Measurements from ENCODE around the gene TSPEAR. TPM values are rescaled to one million over a fixed set of nuclear protein-coding genes. Genes with fewer than 3 reads are reported as not detected.
A peak's percentile ranks its signal among the peaks of the same experiment; 100 is the strongest.

Gene TSPEAR
- total RNA-seq (1 to 10 TPM in 3 of 9 donors, under 1 TPM in 4, not detected in 2; 0.07 to 2.5 (median 0.71) TPM), polyA plus RNA-seq (1 to 10 TPM in 1 of 2 donors, under 1 TPM in 1; 0.01 to 2.6 TPM)
- long read RNA-seq, donor 1, partial matches to known transcripts: 2 of 7 reads
- long read RNA-seq, donor 1, other reads (novel, unspliced or antisense): 5 of 7 reads
- long read RNA-seq, donor 2, partial matches to known transcripts: 0 of 8 reads
- long read RNA-seq, donor 2, other reads (novel, unspliced or antisense): 7 of 8 reads
- long read RNA-seq, donor 3, partial matches to known transcripts: 1 of 1 reads
- long read RNA-seq, donor 3, other reads (novel, unspliced or antisense): 0 of 1 reads

DNA sequence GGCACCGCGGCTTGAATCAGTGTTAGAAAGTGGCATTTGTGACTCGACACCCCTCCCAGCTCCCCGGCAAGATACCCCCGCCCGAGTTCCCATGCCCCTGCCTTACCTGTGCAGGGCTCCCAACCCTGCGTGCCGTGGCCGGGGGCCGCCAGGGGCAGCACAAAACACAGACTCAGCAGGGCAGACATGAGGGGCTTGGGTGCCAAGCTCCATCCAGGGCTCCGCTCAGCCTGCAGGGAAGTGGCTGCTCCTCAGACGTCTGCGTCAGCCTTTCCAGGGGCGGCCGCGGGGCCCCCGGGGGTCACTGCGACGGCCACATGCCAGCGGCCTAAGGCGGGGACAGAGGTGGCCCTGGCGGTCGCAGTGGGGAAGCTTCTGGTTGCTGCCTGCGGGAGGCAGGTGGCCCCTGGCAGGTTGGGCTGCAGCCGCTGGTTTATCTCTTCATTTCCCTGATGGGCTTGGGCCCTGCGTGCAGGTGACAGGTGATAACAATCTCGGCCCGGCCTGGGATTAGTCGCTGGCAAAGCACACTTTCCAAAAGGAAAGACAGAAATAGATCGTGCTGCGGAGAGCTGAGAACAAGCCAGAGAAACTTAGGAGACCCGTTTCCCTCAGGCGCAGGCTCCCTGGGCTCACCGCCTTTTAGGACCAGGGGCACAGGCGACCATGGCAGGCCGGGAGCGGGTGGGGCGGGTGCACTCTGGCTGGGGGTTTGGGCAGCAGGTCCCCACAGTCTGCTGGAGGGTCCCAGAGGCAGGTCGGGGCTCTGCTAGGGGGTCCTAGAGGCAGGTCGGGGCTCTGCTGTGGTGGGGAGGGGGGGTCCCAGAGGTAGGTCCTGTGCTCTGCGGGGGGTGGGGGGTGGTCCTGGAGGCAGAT, at the start of gene TSPEAR:
TSS of gene TSPEAR (minus strand) at position 246 of the 876 bp plus-strand sequence. CDS start at position 188, 58 bp downstream.
- WGBS, 4 donors: 1 to 3% (median 2%) methylated on average over 25 to 41 of the region's 41 CpGs

DNA sequence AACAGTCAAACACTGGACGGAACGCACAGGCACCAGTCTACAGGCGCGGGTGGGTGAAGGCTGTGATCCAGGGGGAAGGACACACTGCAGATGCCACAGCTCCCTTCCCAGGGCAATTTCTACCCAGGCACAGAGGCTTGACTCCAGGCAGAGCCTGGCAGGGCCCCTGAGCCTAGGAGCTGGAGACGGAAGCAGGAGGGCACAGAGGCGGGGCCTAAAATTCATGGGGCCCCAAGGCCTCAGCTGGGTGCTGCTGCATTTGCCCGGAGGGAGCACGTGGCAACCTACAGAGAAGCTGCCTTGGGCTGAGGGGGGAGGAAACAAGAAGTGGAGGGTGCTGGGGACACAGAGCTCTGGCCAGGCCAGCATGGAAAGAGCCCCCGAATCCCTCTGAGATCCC, 49.0 kb upstream of the TSPEAR start:
- Histone ChIP-seq H3K27ac (no peak overlapping the region), H3K4me1 (peaks cover 0 to 3% (median 0%) of the 10 kb centered on the region in 12 donors), H3K36me3 (no peaks in the 10 kb centered on the region), H3K4me3 (no peak overlapping the region), H3K9me3 (peaks cover 0 to 6% (median 0%) of the 10 kb centered on the region in 12 donors), H3K27me3 (no peaks in the 10 kb centered on the region)
- ATAC-seq: no peak
- WGBS, 4 donors: 85 to 91% (median 90%) methylated on average over 8 to 9 of the region's 9 CpGs
- intact Hi-C loops (cut with DNase I): no loop called here
- no peak for DNase-seq
- TF ChIP-seq, protein P1, sequence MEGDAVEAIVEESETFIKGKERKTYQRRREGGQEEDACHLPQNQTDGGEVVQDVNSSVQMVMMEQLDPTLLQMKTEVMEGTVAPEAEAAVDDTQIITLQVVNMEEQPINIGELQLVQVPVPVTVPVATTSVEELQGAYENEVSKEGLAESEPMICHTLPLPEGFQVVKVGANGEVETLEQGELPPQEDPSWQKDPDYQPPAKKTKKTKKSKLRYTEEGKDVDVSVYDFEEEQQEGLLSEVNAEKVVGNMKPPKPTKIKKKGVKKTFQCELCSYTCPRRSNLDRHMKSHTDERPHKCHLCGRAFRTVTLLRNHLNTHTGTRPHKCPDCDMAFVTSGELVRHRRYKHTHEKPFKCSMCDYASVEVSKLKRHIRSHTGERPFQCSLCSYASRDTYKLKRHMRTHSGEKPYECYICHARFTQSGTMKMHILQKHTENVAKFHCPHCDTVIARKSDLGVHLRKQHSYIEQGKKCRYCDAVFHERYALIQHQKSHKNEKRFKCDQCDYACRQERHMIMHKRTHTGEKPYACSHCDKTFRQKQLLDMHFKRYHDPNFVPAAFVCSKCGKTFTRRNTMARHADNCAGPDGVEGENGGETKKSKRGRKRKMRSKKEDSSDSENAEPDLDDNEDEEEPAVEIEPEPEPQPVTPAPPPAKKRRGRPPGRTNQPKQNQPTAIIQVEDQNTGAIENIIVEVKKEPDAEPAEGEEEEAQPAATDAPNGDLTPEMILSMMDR (IDR thresholded peaks at IDR 0.05): no peak
- TF ChIP-seq POLR2A (IDR thresholded peaks at IDR 0.05): no peak

More for the DNA sequence above, at the start of gene TSPEAR:
- Histone ChIP-seq H3K27ac (peak within 1 kb of the TSS in 2 of 12 donors; percentile 0 to 28), H3K4me1 (peaks cover 0 to 42% (median 15%) of the 10 kb centered on the region in 12 donors), H3K9me3 (no peaks in the 10 kb centered on the region), H3K4me3 (peak within 1 kb of the TSS in 4 of 12 donors; percentile 4 to 39 (median 6)), H3K27me3 (peaks cover 24 to 83% (median 68%) of the 10 kb centered on the region in 9 donors), H3K36me3 (no peaks in the 10 kb centered on the region)
- ATAC-seq: peak in 1 of 4 donors; percentile 19
- TF ChIP-seq POLR2A (IDR thresholded peaks at IDR 0.05): no peak
- TF ChIP-seq, protein P1 (IDR thresholded peaks at IDR 0.05): peak in 2 of 12 donors; percentile 3 to 7
- intact Hi-C loops (cut with DNase I): loop anchor here in 1 of 10 donors (10.0 kb wide), 1 partner anchor 87 kb away; the partner anchor contains the start of gene KRTAP10-9
- no peak for DNase-seq

DNA sequence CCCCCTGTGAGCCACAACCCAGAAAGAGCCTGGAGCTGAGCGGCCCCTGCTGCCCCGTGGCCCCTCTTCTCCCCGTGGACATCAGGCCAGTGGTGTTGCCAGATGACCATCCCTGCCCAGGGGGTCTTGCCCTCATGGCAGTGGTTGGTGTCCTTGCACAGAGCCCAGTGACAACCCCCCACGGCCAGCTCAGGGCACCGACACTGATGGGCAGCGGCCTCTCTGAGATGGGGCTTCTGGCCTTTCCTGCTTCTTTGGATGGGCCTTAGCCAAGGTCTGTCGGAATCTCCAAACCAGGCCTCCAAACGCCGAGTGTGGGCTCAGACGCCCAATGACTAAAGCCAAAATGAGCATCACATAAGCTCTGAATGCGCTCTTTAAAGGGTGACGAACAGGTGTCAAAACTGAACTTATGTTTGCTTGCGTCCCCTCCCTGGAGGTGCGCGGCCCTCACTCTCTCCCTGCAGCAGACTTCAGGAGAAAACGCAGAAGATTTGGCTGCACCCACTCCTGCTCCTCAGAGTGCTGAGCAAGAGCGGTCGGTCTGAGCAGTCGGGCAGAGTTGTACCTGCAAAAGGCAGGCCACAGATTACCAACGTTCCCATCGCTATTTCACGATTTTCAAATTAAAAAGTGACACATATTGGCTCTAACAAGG, 48.4 kb upstream of the TSPEAR start:
- Histone ChIP-seq H3K36me3 (no peaks in the 10 kb centered on the region), H3K27ac (no peak overlapping the region), H3K4me3 (no peak overlapping the region), H3K9me3 (peaks cover 0 to 6% (median 0%) of the 10 kb centered on the region in 12 donors), H3K27me3 (no peaks in the 10 kb centered on the region), H3K4me1 (no peaks in the 10 kb centered on the region)
- DNase-seq (no peak), ATAC-seq (no peak)
- intact Hi-C loops (cut with DNase I): no loop called here
- TF ChIP-seq, protein P1 (IDR thresholded peaks at IDR 0.05): no peak
- no peak for TF ChIP-seq POLR2A (IDR thresholded peaks at IDR 0.05)
- WGBS, 4 donors: 88 to 94% (median 89%) methylated on average over 21 to 22 of the region's 22 CpGs
